K562 (cell line): Measurements from ENCODE around the gene CLCN6. TPM values are rescaled to one million over a fixed set of nuclear protein-coding genes. Genes with fewer than 3 reads are reported as not detected.
A peak's percentile ranks its signal among the peaks of the same experiment; 100 is the strongest.

ENCODE experiments used
- ATAC-seq: fragments of 200-7000 bp; cut with Tn5 transposase; 3 replicates; pipeline ENCODE4 v1.9.1; 2020; ENCODE audit warnings: moderate library complexity
- BruUV-seq: library from RNA; stranded (reverse); fragments of 400-500 nt; replicated peaks from 2 replicates; lab custom pipeline; 2021; lab: Mats Ljungman, UMichigan
- CTCF ChIA-PET: fragments of 300-600 bp; formaldehyde crosslinking; extraction: SDS; loops from one replicate; lab custom pipeline; 2021; ENCODE audit warnings: low intra/inter-chr PET ratio; lab: Yijun Ruan, JAX
- POLR2A ChIA-PET: fragments of 300-600, 350-650 bp; sonication (Branson Sonifier 250); formaldehyde crosslinking; extraction: SDS; loops from one replicate; lab custom pipeline; 2021; ENCODE audit warnings: antibody characterized with exemption, inconsistent platforms; lab: Yijun Ruan, JAX
- DNase-seq, 4 experiments: peaks; one replicate each; pipeline versions ENCODE4 v3.0.0 to v3.0.0-alpha.2; 2011 to 2018; ENCODE audit warnings: low spot score in 3 of 4, mixed read lengths in 3 of 4; ENCODE audit errors: extremely low read depth in 1 of 4
- FAIRE-seq: peaks from 2 replicates; lab custom pipeline; 2011; peaks lifted over from hg19 to GRCh38; lab: Jason Lieb, UNC
- H2AFZ ChIP-seq: 2 replicates; pipeline ENCODE4 v1.6.0; 2011; ENCODE audit warnings: low read depth, low read length, control low read depth, inconsistent platforms
- H3K27ac ChIP-seq: fragments of 200-600 bp; 3 replicates; pipeline ENCODE4 v1.8.0; 2011; ENCODE audit warnings: low read depth, mild to moderate bottlenecking, control low read depth, inconsistent platforms, low read length, moderate library complexity, mixed read lengths; ENCODE audit errors: extremely low read depth
- H3K27me3 ChIP-seq, 2 experiments: fragments of 300-600 bp in 1 of 2; 2 replicates in 1 of 2; 3 replicates in 1 of 2; pipeline versions ENCODE4 v1.6.0 to v1.8.0; 2011; ENCODE audit warnings: inconsistent platforms in 2 of 2, low read length in 2 of 2, mild to moderate bottlenecking in 1 of 2, mixed read lengths in 1 of 2, moderate library complexity in 1 of 2; ENCODE audit not compliant: control insufficient read depth in 2 of 2, insufficient read depth in 2 of 2
- H3K36me3 ChIP-seq: fragments of 300-600 bp; 3 replicates; pipeline ENCODE4 v1.8.0; 2011; ENCODE audit warnings: mild to moderate bottlenecking, low read length, inconsistent platforms; ENCODE audit not compliant: control insufficient read depth, insufficient read depth
- H3K4me1 ChIP-seq, 2 experiments: fragments of 200-600 bp in 1 of 2; replicated peaks in 1 of 2; 2 replicates in 1 of 2; 3 replicates in 1 of 2; pipeline versions ENCODE4 v1.5.1 to v1.8.0; 2011; ENCODE audit warnings: inconsistent platforms in 2 of 2, low read length in 2 of 2, mild to moderate bottlenecking in 1 of 2, mixed read lengths in 1 of 2, moderate library complexity in 1 of 2; ENCODE audit not compliant: control insufficient read depth in 2 of 2, insufficient read depth in 2 of 2
- H3K4me2 ChIP-seq: 2 replicates; pipeline ENCODE4 v1.6.1; 2011; ENCODE audit warnings: low read length, control low read depth, inconsistent platforms, mixed read lengths; ENCODE audit not compliant: insufficient read depth
- H3K4me3 ChIP-seq: fragments of 200-600 bp; sonication (generic), shearing (Covaris generic); 2 replicates; pipeline ENCODE4 v1.5.1; 2016; ENCODE audit warnings: control low read depth, inconsistent platforms
- H3K79me2 ChIP-seq: fragments of 200-600 bp; 3 replicates; pipeline ENCODE4 v1.8.0; 2011; ENCODE audit warnings: low read length, inconsistent platforms; ENCODE audit not compliant: control insufficient read depth, insufficient read depth
- H3K9ac ChIP-seq, 2 experiments: 2 replicates each; pipeline versions ENCODE4 v1.6.0 to v1.6.1; 2011; ENCODE audit warnings: low read depth in 2 of 2, low read length in 2 of 2, control low read depth in 1 of 2, inconsistent platforms in 1 of 2, mild to moderate bottlenecking in 1 of 2, mixed read lengths in 1 of 2; ENCODE audit not compliant: insufficient read depth in 1 of 2
- H3K9me1 ChIP-seq: one replicate; pipeline ENCODE4 v1.6.0; 2011; ENCODE audit warnings: inconsistent platforms, mild to moderate bottlenecking, low read length, moderate library complexity; ENCODE audit not compliant: control insufficient read depth, insufficient read depth
- H3K9me3 ChIP-seq: replicated peaks from 2 replicates; pipeline ENCODE4 v1.5.1; 2011; ENCODE audit warnings: low read depth, low read length, inconsistent platforms; ENCODE audit not compliant: control insufficient read depth, insufficient read depth
- H4K20me1 ChIP-seq: replicated peaks from 2 replicates; pipeline ENCODE4 v1.6.1; 2011; ENCODE audit warnings: low read length, inconsistent platforms, mixed read lengths; ENCODE audit not compliant: control insufficient read depth, insufficient read depth
- E2F6 ChIP-seq, 2 experiments: IDR thresholded peaks; 2 replicates each; pipeline ENCODE4 v1.6.1; 2011; ENCODE audit warnings: borderline replicate concordance in 1 of 2, control low read depth in 1 of 2, low read depth in 1 of 2, low read length in 1 of 2, mild to moderate bottlenecking in 1 of 2, mixed read lengths in 1 of 2, moderate library complexity in 1 of 2; ENCODE audit not compliant: insufficient read depth in 1 of 2, insufficient read length in 1 of 2, poor library complexity in 1 of 2, severe bottlenecking in 1 of 2; ENCODE audit errors: extremely low read depth in 1 of 2
- HINFP ChIP-seq: fragments of 450-650 bp; conservative IDR thresholded peaks from 2 replicates; pipeline ENCODE4 v1.6.1; 2016; ENCODE audit warnings: missing genetic modification characterization, low read depth, mild to moderate bottlenecking, control low read depth, missing compliant biosample characterization
- MYNN ChIP-seq, 2 experiments: sonication (generic); formaldehyde crosslinking in 1 of 2; IDR thresholded peaks; 2 replicates each; pipeline versions ENCODE4 v1.5.0 to v1.6.1; 2016 to 2020; ENCODE audit warnings: antibody characterized with exemption in 1 of 2, missing genetic modification reagents in 1 of 2
- NR0B1 ChIP-seq: fragments of 450-650 bp; IDR thresholded peaks from one replicate; pipeline ENCODE4 v1.6.1; 2018; ENCODE audit warnings: mild to moderate bottlenecking, moderate library complexity; ENCODE audit not compliant: partially characterized antibody
- SNRNP70 ChIP-seq: fragments of 200-400 bp; formaldehyde crosslinking; optimal IDR thresholded peaks from 2 replicates; pipeline ENCODE3; 2017; ENCODE audit warnings: low read depth, low read length
- ZNF121 ChIP-seq: sonication (generic); formaldehyde crosslinking; conservative IDR thresholded peaks from 2 replicates; pipeline ENCODE4 v1.8.0; 2022; ENCODE audit warnings: missing genetic modification reagents
- ZNF512 ChIP-seq: IDR thresholded peaks from 2 replicates; pipeline ENCODE4 v1.6.1; 2016; ENCODE audit warnings: missing genetic modification characterization, missing compliant biosample characterization
- WGBS: fragments of 100-300 bp; shearing (Covaris generic); methylation state at CpG from one replicate; pipeline ENCODE4 v1.1.6; 2016; ENCODE audit warnings: low coverage, mixed read lengths; ENCODE audit not compliant: insufficient coverage; ENCODE audit errors: missing lambda C conversion rate; 5-methylcytosine and 5-hydroxymethylcytosine counted together
- in situ Hi-C: fragments of 300-500 bp; cut with MboI; formaldehyde crosslinking; loops from 4 replicates; pipeline ENCODE4 v1.15.0; 2018; ENCODE audit warnings: inconsistent platforms, mixed read lengths
- intact Hi-C: fragments of 100-400 bp; cut with micrococcal nuclease; formaldehyde crosslinking; loops from 2 replicates; pipeline ENCODE4 v1.14.2; 2022
- polyA plus RNA-seq, 8 experiments: library from polyadenylated mRNA; depleted of rRNA in 4 of 8; stranded (reverse) in 5 of 8; unstranded in 3 of 8; fragments of >200 nt; fragmentation: Nextera tagmentation in 2 of 8; fragmentation: Illumina TruSeq in 1 of 8; extraction: Ambion mirVana in 2 of 8; extraction: Trizol in 1 of 8; gene quantifications; 2 replicates each; pipeline versions ENCODE4 v1.2.1 to v1.2.3, GENCODE V29; 2011 to 2014; ENCODE audit warnings: inconsistent platforms in 1 of 8, missing spikeins in 1 of 8
- total RNA-seq, 7 experiments: library from RNA; depleted of rRNA in 6 of 7; stranded (reverse); fragments of >200 nt in 6 of 7; fragmentation: Illumina TruSeq in 2 of 7; extraction: Trizol in 2 of 7; gene quantifications; 2 replicates each; pipeline versions ENCODE4 v1.2.1 to v1.2.3, GENCODE V29; 2011 to 2021; ENCODE audit warnings: low replicate concordance in 1 of 7

CLCN6 gene
- total and polyA plus RNA-seq, 9 of the 15 experiments (the other 6 are each of a cell fraction or from before 2014, with no cell fraction given), result 2.0 to 21.8 (median 13.6) TPM

- no peak for DNase-seq
- intact Hi-C loops (no loop called here), in situ Hi-C loops (no loop called here)
- H3K4me3 ChIP-seq, result no peak overlapping the region
- POLR2A ChIA-PET, result interaction anchor here (0.5 to 8.2 kb wide), 5 partner anchors 11 to 72 kb away, joined by 3 to 114 read pairs (median 5); no protein-coding TSS in a partner anchor
- H3K4me1 ChIP-seq, result peaks cover 4 to 8% of the 10 kb centered on the region in 2 experiments; a peak in 4 of 5 replicates
- H3K9ac ChIP-seq, result no peak overlapping the region
- H3K9me1 ChIP-seq, result no peaks in the 10 kb centered on the region
- TF ChIP-seq ZNF121 (CRISPR knock-in tag), result peak; percentile 58
- TF ChIP-seq ZNF512, result no peak
- TF ChIP-seq, all 486 proteins: peak for 1
- H3K27me3 ChIP-seq, result peaks cover 8 to 9% of the 10 kb centered on the region in 2 experiments; a peak in 4 of 5 replicates
- H3K27ac ChIP-seq, result no peak overlapping the region
- H2AFZ ChIP-seq, result no peak overlapping the region
- ATAC-seq, result no peak
- CTCF ChIA-PET, result no interaction called here
- H4K20me1 ChIP-seq, result no peaks in the 10 kb centered on the region
- H3K9me3 ChIP-seq, result no peaks in the 10 kb centered on the region
- H3K36me3 ChIP-seq, result no peaks in the 10 kb centered on the region
- no peak overlapping the region for H3K4me2 ChIP-seq
- FAIRE-seq, result no peak
- no peaks in the 10 kb centered on the region for H3K79me2 ChIP-seq
- no TSS peak for BruUV-seq
- 7% methylated on average over 3 of the region's 3 CpGs for WGBS
These were observed 63.1 kb downstream of the CLCN6 start for GRCh38 chr1:11869104-11869503.

GRCh38 chr1:11869650-11870207 is 63.7 kb downstream of the CLCN6 start:
- no peak for FAIRE-seq
- peak; percentile 19 for ATAC-seq
- TF ChIP-seq MYNN (IDR thresholded peaks at IDR 0.05), result no peak
- TF ChIP-seq MYNN (CRISPR knock-in tag; IDR thresholded peaks at IDR 0.05), result no peak
- TF ChIP-seq E2F6 (IDR thresholded peaks at IDR 0.05; ENCODE audit: borderline replicate concordance in 1 of 2, extremely low read depth in 1 of 2, insufficient read depth in 1 of 2, insufficient read length in 1 of 2, low read depth in 1 of 2, low read length in 1 of 2, poor library complexity in 1 of 2, severe bottlenecking in 1 of 2), result no peak
- TF ChIP-seq NR0B1, result no peak
- no peak for TF ChIP-seq SNRNP70
- no peak for TF ChIP-seq HINFP

More at GRCh38 chr1:11869650-11870207, 63.7 kb downstream of the CLCN6 start:
- Histone ChIP-seq H3K9ac (no peak overlapping the region), H3K79me2 (no peaks in the 10 kb centered on the region), H3K27ac (no peak overlapping the region), H3K9me1 (no peaks in the 10 kb centered on the region), H3K4me2 (no peak overlapping the region), H3K27me3 (peaks cover 8 to 9% of the 10 kb centered on the region in 2 experiments; a peak in 4 of 5 replicates), H3K4me1 (peaks cover 4 to 13% of the 10 kb centered on the region in 2 experiments; a peak in 4 of 5 replicates), H3K9me3 (no peaks in the 10 kb centered on the region), H4K20me1 (no peaks in the 10 kb centered on the region), H2AFZ (no peak overlapping the region), H3K36me3 (no peaks in the 10 kb centered on the region), H3K4me3 (no peak overlapping the region)
- ChIA-PET POLR2A (interaction anchor here (1.4 to 8.2 kb wide), 3 partner anchors 10 to 40 kb away, joined by 5 to 114 read pairs (median 11); no protein-coding TSS in a partner anchor), CTCF (interaction anchor here (0.6 kb wide), 1 partner anchor 21 kb away, joined by 4 read pairs; no protein-coding TSS in a partner anchor)
- intact Hi-C loops, result no loop called here
- no TSS peak for BruUV-seq
- 14% methylated on average over 5 of the region's 5 CpGs for whole genome bisulfite sequencing
- no peak for DNase-seq
- in situ Hi-C loops, result no loop called here
